Measurements from ENCODE around the gene SBK3.

SBK3 gene

DNA sequence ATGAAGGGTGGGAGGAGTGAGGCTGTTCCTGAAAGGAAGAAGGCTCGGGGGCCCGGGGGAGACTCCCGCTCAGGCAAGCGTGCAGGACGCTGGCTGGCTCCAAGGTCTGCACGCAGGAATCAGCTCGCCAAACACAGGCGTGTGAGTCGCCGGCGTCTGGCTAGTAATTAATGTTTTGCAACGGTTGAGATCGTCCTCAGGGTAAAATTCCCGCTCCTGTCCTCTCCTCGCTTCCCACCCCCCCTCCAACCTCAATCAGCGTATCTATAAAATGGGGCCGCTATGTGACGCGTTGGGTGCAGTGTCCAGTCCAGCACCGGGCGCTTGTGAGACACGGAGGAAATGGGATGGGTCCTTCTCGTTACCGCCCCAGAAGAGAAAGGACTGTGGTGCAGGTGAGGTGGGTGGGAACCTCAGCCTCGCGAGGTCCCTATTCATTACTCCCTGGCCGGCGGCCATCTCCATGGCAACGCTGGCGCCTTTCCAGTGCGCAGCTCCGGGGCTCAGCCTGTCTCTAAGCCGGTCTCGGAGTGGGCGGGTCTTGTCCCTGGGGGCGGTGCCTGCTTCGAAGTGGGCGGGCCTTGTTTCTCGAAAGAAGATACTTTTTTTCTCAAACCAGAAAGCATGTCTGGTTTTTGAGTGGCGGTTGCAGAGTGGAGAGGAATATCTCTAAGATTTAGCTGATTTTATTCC is 41.8 kb upstream of the SBK3 start (continued):
- TF ChIP-seq, protein P1, sequence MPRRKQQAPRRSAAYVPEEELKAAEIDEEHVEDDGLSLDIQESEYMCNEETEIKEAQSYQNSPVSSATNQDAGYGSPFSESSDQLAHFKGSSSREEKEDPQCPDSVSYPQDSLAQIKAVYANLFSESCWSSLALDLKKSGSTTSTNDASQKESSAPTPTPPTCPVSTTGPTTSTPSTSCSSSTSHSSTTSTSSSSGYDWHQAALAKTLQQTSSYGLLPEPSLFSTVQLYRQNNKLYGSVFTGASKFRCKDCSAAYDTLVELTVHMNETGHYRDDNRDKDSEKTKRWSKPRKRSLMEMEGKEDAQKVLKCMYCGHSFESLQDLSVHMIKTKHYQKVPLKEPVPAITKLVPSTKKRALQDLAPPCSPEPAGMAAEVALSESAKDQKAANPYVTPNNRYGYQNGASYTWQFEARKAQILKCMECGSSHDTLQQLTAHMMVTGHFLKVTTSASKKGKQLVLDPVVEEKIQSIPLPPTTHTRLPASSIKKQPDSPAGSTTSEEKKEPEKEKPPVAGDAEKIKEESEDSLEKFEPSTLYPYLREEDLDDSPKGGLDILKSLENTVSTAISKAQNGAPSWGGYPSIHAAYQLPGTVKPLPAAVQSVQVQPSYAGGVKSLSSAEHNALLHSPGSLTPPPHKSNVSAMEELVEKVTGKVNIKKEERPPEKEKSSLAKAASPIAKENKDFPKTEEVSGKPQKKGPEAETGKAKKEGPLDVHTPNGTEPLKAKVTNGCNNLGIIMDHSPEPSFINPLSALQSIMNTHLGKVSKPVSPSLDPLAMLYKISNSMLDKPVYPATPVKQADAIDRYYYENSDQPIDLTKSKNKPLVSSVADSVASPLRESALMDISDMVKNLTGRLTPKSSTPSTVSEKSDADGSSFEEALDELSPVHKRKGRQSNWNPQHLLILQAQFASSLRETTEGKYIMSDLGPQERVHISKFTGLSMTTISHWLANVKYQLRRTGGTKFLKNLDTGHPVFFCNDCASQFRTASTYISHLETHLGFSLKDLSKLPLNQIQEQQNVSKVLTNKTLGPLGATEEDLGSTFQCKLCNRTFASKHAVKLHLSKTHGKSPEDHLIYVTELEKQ (tag by site-specific recombination; IDR thresholded peaks at IDR 0.05; ENCODE audit: borderline replicate concordance) = no peak
- no peak for TF ChIP-seq MEIS1 (CRISPR knock-in tag; IDR thresholded peaks at IDR 0.05; ENCODE audit: borderline replicate concordance)
- TF ChIP-seq ZNF391 (tag by site-specific recombination; IDR thresholded peaks at IDR 0.05; ENCODE audit: borderline replicate concordance, low read depth) = no peak
- TF ChIP-seq ZEB2 (tag by site-specific recombination; IDR thresholded peaks at IDR 0.05) = peak; percentile 41; the same call in 1 of the 2 replicates
- no peak for TF ChIP-seq KLF10 (tag by site-specific recombination; IDR thresholded peaks at IDR 0.05)
- TF ChIP-seq ZNF701 (tag by site-specific recombination; IDR thresholded peaks at IDR 0.05) = no peak
- TF ChIP-seq, protein P2, sequence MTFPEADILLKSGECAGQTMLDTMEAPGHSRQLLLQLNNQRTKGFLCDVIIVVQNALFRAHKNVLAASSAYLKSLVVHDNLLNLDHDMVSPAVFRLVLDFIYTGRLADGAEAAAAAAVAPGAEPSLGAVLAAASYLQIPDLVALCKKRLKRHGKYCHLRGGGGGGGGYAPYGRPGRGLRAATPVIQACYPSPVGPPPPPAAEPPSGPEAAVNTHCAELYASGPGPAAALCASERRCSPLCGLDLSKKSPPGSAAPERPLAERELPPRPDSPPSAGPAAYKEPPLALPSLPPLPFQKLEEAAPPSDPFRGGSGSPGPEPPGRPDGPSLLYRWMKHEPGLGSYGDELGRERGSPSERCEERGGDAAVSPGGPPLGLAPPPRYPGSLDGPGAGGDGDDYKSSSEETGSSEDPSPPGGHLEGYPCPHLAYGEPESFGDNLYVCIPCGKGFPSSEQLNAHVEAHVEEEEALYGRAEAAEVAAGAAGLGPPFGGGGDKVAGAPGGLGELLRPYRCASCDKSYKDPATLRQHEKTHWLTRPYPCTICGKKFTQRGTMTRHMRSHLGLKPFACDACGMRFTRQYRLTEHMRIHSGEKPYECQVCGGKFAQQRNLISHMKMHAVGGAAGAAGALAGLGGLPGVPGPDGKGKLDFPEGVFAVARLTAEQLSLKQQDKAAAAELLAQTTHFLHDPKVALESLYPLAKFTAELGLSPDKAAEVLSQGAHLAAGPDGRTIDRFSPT (tag by site-specific recombination; IDR thresholded peaks at IDR 0.05) = no peak
- TF ChIP-seq ZNF785 (tag by site-specific recombination; IDR thresholded peaks at IDR 0.05) = no peak
- TF ChIP-seq, protein P3, sequence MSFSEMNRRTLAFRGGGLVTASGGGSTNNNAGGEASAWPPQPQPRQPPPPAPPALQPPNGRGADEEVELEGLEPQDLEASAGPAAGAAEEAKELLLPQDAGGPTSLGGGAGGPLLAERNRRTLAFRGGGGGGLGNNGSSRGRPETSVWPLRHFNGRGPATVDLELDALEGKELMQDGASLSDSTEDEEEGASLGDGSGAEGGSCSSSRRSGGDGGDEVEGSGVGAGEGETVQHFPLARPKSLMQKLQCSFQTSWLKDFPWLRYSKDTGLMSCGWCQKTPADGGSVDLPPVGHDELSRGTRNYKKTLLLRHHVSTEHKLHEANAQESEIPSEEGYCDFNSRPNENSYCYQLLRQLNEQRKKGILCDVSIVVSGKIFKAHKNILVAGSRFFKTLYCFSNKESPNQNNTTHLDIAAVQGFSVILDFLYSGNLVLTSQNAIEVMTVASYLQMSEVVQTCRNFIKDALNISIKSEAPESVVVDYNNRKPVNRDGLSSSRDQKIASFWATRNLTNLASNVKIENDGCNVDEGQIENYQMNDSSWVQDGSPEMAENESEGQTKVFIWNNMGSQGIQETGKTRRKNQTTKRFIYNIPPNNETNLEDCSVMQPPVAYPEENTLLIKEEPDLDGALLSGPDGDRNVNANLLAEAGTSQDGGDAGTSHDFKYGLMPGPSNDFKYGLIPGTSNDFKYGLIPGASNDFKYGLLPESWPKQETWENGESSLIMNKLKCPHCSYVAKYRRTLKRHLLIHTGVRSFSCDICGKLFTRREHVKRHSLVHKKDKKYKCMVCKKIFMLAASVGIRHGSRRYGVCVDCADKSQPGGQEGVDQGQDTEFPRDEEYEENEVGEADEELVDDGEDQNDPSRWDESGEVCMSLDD (tag by site-specific recombination; IDR thresholded peaks at IDR 0.05) = 0 out of 2 replicates have a peak, but pooled peaks have one; percentile 44
- no peak for TF ChIP-seq ZNF223 (tag by site-specific recombination; IDR thresholded peaks at IDR 0.05)
- no peak for TF ChIP-seq ZIC2 (tag by site-specific recombination; IDR thresholded peaks at IDR 0.05)
- peak; percentile 51 for TF ChIP-seq ZFHX2 (tag by site-specific recombination; conservative IDR thresholded peaks at IDR 0.05)
- no peak for TF ChIP-seq ZNF404 (tag by site-specific recombination; IDR thresholded peaks at IDR 0.05)
- no peak for TF ChIP-seq ZNF155 (tag by site-specific recombination; IDR thresholded peaks at IDR 0.05)
- TF ChIP-seq, protein P4, sequence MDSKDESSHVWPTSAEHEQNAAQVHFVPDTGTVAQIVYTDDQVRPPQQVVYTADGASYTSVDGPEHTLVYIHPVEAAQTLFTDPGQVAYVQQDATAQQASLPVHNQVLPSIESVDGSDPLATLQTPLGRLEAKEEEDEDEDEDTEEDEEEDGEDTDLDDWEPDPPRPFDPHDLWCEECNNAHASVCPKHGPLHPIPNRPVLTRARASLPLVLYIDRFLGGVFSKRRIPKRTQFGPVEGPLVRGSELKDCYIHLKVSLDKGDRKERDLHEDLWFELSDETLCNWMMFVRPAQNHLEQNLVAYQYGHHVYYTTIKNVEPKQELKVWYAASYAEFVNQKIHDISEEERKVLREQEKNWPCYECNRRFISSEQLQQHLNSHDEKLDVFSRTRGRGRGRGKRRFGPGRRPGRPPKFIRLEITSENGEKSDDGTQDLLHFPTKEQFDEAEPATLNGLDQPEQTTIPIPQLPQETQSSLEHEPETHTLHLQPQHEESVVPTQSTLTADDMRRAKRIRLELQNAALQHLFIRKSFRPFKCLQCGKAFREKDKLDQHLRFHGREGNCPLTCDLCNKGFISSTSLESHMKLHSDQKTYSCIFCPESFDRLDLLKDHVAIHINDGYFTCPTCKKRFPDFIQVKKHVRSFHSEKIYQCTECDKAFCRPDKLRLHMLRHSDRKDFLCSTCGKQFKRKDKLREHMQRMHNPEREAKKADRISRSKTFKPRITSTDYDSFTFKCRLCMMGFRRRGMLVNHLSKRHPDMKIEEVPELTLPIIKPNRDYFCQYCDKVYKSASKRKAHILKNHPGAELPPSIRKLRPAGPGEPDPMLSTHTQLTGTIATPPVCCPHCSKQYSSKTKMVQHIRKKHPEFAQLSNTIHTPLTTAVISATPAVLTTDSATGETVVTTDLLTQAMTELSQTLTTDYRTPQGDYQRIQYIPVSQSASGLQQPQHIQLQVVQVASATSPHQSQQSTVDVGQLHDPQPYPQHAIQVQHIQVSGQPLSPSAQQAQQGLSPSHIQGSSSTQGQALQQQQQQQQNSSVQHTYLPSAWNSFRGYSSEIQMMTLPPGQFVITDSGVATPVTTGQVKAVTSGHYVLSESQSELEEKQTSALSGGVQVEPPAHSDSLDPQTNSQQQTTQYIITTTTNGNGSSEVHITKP (tag by site-specific recombination; IDR thresholded peaks at IDR 0.05) = peak; percentile 56
- TF ChIP-seq GLI4 (tag by site-specific recombination; IDR thresholded peaks at IDR 0.05) = no peak
- TF ChIP-seq, protein P5, sequence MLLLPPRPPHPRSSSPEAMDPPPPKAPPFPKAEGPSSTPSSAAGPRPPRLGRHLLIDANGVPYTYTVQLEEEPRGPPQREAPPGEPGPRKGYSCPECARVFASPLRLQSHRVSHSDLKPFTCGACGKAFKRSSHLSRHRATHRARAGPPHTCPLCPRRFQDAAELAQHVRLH (tag by site-specific recombination; IDR thresholded peaks at IDR 0.05) = 0 out of 2 replicates have a peak, but pooled peaks have one; percentile 33
- no peak for TF ChIP-seq TRIM28 (IDR thresholded peaks at IDR 0.05; ENCODE audit: borderline replicate concordance, low read length)
- no peak for TF ChIP-seq ZSCAN23 (tag by site-specific recombination; IDR thresholded peaks at IDR 0.05)
- TF ChIP-seq, protein P6, sequence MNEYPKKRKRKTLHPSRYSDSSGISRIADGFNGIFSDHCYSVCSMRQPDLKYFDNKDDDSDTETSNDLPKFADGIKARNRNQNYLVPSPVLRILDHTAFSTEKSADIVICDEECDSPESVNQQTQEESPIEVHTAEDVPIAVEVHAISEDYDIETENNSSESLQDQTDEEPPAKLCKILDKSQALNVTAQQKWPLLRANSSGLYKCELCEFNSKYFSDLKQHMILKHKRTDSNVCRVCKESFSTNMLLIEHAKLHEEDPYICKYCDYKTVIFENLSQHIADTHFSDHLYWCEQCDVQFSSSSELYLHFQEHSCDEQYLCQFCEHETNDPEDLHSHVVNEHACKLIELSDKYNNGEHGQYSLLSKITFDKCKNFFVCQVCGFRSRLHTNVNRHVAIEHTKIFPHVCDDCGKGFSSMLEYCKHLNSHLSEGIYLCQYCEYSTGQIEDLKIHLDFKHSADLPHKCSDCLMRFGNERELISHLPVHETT (tag by site-specific recombination; IDR thresholded peaks at IDR 0.05) = no peak
- no peak for TF ChIP-seq YY1 (tag by site-specific recombination; IDR thresholded peaks at IDR 0.05)
- peak; percentile 49; the same call in 1 of the 2 replicates for TF ChIP-seq ZSCAN30 (tag by site-specific recombination; IDR thresholded peaks at IDR 0.05)
- TF ChIP-seq, protein P7, sequence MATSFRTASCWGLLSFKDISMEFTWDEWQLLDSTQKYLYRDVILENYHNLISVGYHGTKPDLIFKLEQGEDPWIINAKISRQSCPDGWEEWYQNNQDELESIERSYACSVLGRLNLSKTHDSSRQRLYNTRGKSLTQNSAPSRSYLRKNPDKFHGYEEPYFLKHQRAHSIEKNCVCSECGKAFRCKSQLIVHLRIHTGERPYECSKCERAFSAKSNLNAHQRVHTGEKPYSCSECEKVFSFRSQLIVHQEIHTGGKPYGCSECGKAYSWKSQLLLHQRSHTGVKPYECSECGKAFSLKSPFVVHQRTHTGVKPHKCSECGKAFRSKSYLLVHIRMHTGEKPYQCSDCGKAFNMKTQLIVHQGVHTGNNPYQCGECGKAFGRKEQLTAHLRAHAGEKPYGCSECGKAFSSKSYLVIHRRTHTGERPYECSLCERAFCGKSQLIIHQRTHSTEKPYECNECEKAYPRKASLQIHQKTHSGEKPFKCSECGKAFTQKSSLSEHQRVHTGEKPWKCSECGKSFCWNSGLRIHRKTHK (tag by site-specific recombination; IDR thresholded peaks at IDR 0.05) = no peak
- peak; percentile 80 for TF ChIP-seq SP7 (tag by site-specific recombination; IDR thresholded peaks at IDR 0.05)
